GM23338 (cell line): ENCODE results near the gene SCAPER. TPM values are rescaled to one million over a fixed set of nuclear protein-coding genes. Genes with fewer than 3 reads are reported as not detected.

Source experiments
- ATAC-seq: fragments of 200-7000 bp; cut with Tn5 transposase; 3 replicates; pipeline ENCODE4 v1.9.1; 2020
- DNase-seq: peaks from one replicate; pipeline ENCODE4 v3.0.0-alpha.2; 2015; ENCODE audit warnings: low spot score
- H2AFZ ChIP-seq: fragments of 200-600 bp; sonication (generic); 2 replicates; pipeline ENCODE4 v1.8.0; 2016; ENCODE audit warnings: antibody characterized with exemption, mild to moderate bottlenecking, moderate library complexity
- H3F3A ChIP-seq: fragments of 200-600 bp; sonication (generic); replicated peaks from 2 replicates; pipeline ENCODE4 v1.8.0; 2017; ENCODE audit warnings: antibody characterized with exemption, mixed run types, low read depth
- H3K27ac ChIP-seq: fragments of 200-600 bp; sonication (generic); 2 replicates; pipeline ENCODE4 v1.6.1; 2016; ENCODE audit warnings: low read depth
- H3K27me3 ChIP-seq: fragments of 200-600 bp; sonication (generic); 2 replicates; pipeline ENCODE4 v1.8.0; 2016; ENCODE audit warnings: mild to moderate bottlenecking, mixed run types, moderate library complexity; ENCODE audit not compliant: insufficient read depth
- H3K36me3 ChIP-seq: fragments of 200-600 bp; sonication (generic); 2 replicates; pipeline ENCODE4 v1.8.0; 2016; ENCODE audit warnings: mild to moderate bottlenecking; ENCODE audit not compliant: insufficient read depth
- H3K4me1 ChIP-seq: fragments of 200-600 bp; sonication (generic); 2 replicates; pipeline ENCODE4 v1.8.0; 2016; ENCODE audit warnings: mild to moderate bottlenecking, moderate library complexity; ENCODE audit not compliant: insufficient read depth
- H3K4me2 ChIP-seq: fragments of 200-600 bp; sonication (generic); 2 replicates; pipeline ENCODE4 v1.7.1; 2017; ENCODE audit warnings: mixed run types
- H3K4me3 ChIP-seq: fragments of 200-600 bp; sonication (generic); 2 replicates; pipeline ENCODE4 v1.6.1; 2016; ENCODE audit warnings: mixed run types
- H3K79me2 ChIP-seq: fragments of 200-600 bp; sonication (generic); replicated peaks from 2 replicates; pipeline ENCODE4 v1.8.0; 2017; ENCODE audit warnings: mild to moderate bottlenecking; ENCODE audit not compliant: insufficient read depth
- H3K9me2 ChIP-seq: fragments of 200-600 bp; sonication (generic); 2 replicates; pipeline ENCODE4 v1.8.0; 2017; ENCODE audit not compliant: insufficient read depth
- H4K20me1 ChIP-seq: fragments of 200-600 bp; sonication (generic); replicated peaks from 2 replicates; pipeline ENCODE4 v1.8.0; 2017; ENCODE audit warnings: mild to moderate bottlenecking; ENCODE audit not compliant: insufficient read depth
- H3K27ac Mint-ChIP-seq: 2 replicates; pipeline ENCODE4 v1.8.0; 2020; ENCODE audit warnings: inconsistent platforms, mild to moderate bottlenecking, moderate library complexity, mixed read lengths
- H3K27me3 Mint-ChIP-seq: 3 replicates; pipeline ENCODE4 v1.8.0; 2022; ENCODE audit warnings: low read depth, mild to moderate bottlenecking, moderate library complexity, mixed read lengths, inconsistent platforms; ENCODE audit not compliant: insufficient read depth, poor library complexity
- H3K36me3 Mint-ChIP-seq: 3 replicates; pipeline ENCODE4 v1.8.0; 2021; ENCODE audit warnings: low read depth, mild to moderate bottlenecking, inconsistent platforms, moderate library complexity, mixed read lengths
- H3K4me1 Mint-ChIP-seq: 3 replicates; pipeline ENCODE4 v1.8.0; 2020; ENCODE audit warnings: mild to moderate bottlenecking, inconsistent platforms, mixed read lengths
- H3K4me3 Mint-ChIP-seq: 3 replicates; pipeline ENCODE4 v1.8.0; 2021; ENCODE audit warnings: moderate library complexity, mild to moderate bottlenecking, inconsistent platforms, mixed read lengths
- H3K9me3 Mint-ChIP-seq: 3 replicates; pipeline ENCODE4 v1.8.0; 2020; ENCODE audit warnings: moderate library complexity, mild to moderate bottlenecking, inconsistent platforms, mixed read lengths
- CREB1 ChIP-seq: fragments of 250-450 bp; sonication (Bioruptor Pico); IDR thresholded peaks from 2 replicates; pipeline ENCODE4 v1.5.0; 2020; ENCODE audit warnings: low read depth, mild to moderate bottlenecking, moderate library complexity
- ETS1 ChIP-seq: IDR thresholded peaks from 2 replicates; pipeline ENCODE4 v1.6.1; 2016; ENCODE audit warnings: antibody characterized with exemption
- EZH2 ChIP-seq: fragments of 200-600 bp; sonication (generic); IDR thresholded peaks from one replicate; pipeline ENCODE4 v1.8.0; 2017; ENCODE audit warnings: antibody characterized with exemption, mild to moderate bottlenecking, low read depth; ENCODE audit not compliant: unreplicated experiment
- EZH2phosphoT487 ChIP-seq: fragments of 200-600 bp; sonication (generic); IDR thresholded peaks from one replicate; pipeline ENCODE4 v1.8.1; 2018; ENCODE audit warnings: antibody characterized with exemption; ENCODE audit not compliant: unreplicated experiment
- JUNB ChIP-seq: IDR thresholded peaks from one replicate; pipeline ENCODE4 v1.6.1; 2016; ENCODE audit warnings: antibody characterized with exemption; ENCODE audit not compliant: unreplicated experiment
- NANOG ChIP-seq: IDR thresholded peaks from 2 replicates; pipeline ENCODE4 v1.6.1; 2016; ENCODE audit warnings: antibody characterized with exemption, borderline replicate concordance
- POLR2AphosphoS5 ChIP-seq: IDR thresholded peaks from 2 replicates; pipeline ENCODE4 v1.6.1; 2016; ENCODE audit warnings: antibody characterized with exemption, low read depth
- REST ChIP-seq: IDR thresholded peaks from one replicate; pipeline ENCODE4 v1.6.1; 2018; ENCODE audit warnings: antibody characterized with exemption; ENCODE audit not compliant: unreplicated experiment
- STAT1 ChIP-seq: IDR thresholded peaks from one replicate; pipeline ENCODE4 v1.6.1; 2016; ENCODE audit warnings: antibody characterized with exemption; ENCODE audit not compliant: unreplicated experiment
- ZNF114 ChIP-seq: fragments of 250-450 bp; sonication (Bioruptor Pico); IDR thresholded peaks from 2 replicates; pipeline ENCODE4 v1.5.0; 2020; ENCODE audit warnings: mild to moderate bottlenecking, moderate library complexity
- ZNF331 ChIP-seq: fragments of 250-450 bp; sonication (Bioruptor Pico); IDR thresholded peaks from 2 replicates; pipeline ENCODE4 v1.5.0; 2020; ENCODE audit warnings: low read depth, mild to moderate bottlenecking, moderate library complexity
- polyA plus RNA-seq: library from polyadenylated mRNA; unstranded; fragments of >200 nt; fragmentation: Nextera tagmentation; extraction: Ambion mirVana; gene quantifications from 2 replicates; pipeline ENCODE4 v1.2.1, GENCODE V29; 2016
- total RNA-seq: library from RNA; depleted of rRNA; stranded (reverse); fragments of >200 nt; shearing (Covaris generic); gene quantifications from 2 replicates; pipeline ENCODE4 v1.2.3, GENCODE V29; 2014

The SCAPER gene
- total and polyA plus RNA-seq, 2 experiments from 2014 or later = 9.1 to 17.6 TPM

- Histone ChIP-seq H4K20me1 (no peaks in the 10 kb centered on the region), H3K36me3 (no peaks in the 10 kb centered on the region), H3K4me3 (no peak overlapping the region), H3K4me1 (no peaks in the 10 kb centered on the region), H3K4me2 (no peak overlapping the region), H3K9me2 (no peaks in the 10 kb centered on the region), H3K79me2 (no peaks in the 10 kb centered on the region), H3K27ac (no peak overlapping the region), H2AFZ (no peak overlapping the region), H3K27me3 (no peaks in the 10 kb centered on the region), H3F3A (no peaks in the 10 kb centered on the region)
- Mint-ChIP-seq H3K9me3 (peaks cover under 1% of the 10 kb centered on the region; the same call in 1 of the 3 replicates), H3K4me3 (no peak overlapping the region), H3K4me1 (no peaks in the 10 kb centered on the region), H3K36me3 (peaks cover 2% of the 10 kb centered on the region; the same call in 1 of the 3 replicates), H3K27ac (no peak overlapping the region), H3K27me3 (no peaks in the 10 kb centered on the region)
- TF ChIP-seq CREB1 (no peak), JUNB (no peak), ETS1 (no peak), STAT1 (no peak), REST (no peak), EZH2phosphoT487 (no peak), ZNF114 (CRISPR knock-in tag) (no peak), ZNF331 (CRISPR knock-in tag) (no peak), EZH2 (no peak), NANOG (no peak)
- ATAC-seq (no peak), DNase-seq (no peak)
Measured at GRCh38 chr15:76460347-76460746, 444.8 kb downstream of the SCAPER start.

- no peak overlapping the region for H3K27ac Mint-ChIP-seq
Measured at GRCh38 chr15:76451540-76451939, 453.6 kb downstream of the SCAPER start.

More at GRCh38 chr15:76451540-76451939, 453.6 kb downstream of the SCAPER start:
- DNase-seq (no peak), ATAC-seq (no peak)
- H3K4me2 ChIP-seq = no peak overlapping the region
- no peak overlapping the region for H3K4me3 ChIP-seq
- no peaks in the 10 kb centered on the region for H3K9me2 ChIP-seq
- H3K27me3 ChIP-seq = no peaks in the 10 kb centered on the region
- no peaks in the 10 kb centered on the region for H3F3A ChIP-seq
- H3K36me3 ChIP-seq = no peaks in the 10 kb centered on the region
- H3K9me3 Mint-ChIP-seq = no peaks in the 10 kb centered on the region
- TF ChIP-seq ZNF331 (CRISPR knock-in tag) (no peak), ETS1 (no peak), JUNB (no peak), POLR2AphosphoS5 (no peak)
- H3K4me1 ChIP-seq = no peaks in the 10 kb centered on the region
- H2AFZ ChIP-seq = no peak overlapping the region
- H4K20me1 ChIP-seq = no peaks in the 10 kb centered on the region
- H3K4me3 Mint-ChIP-seq = no peak overlapping the region
- no peak overlapping the region for H3K27ac ChIP-seq
- H3K4me1 Mint-ChIP-seq = no peaks in the 10 kb centered on the region
- H3K27me3 Mint-ChIP-seq = no peaks in the 10 kb centered on the region
- H3K79me2 ChIP-seq = no peaks in the 10 kb centered on the region
- no peaks in the 10 kb centered on the region for H3K36me3 Mint-ChIP-seq
